Esophagus muscularis mucosa (tissue), 4 donors: ENCODE measurements around the gene SPATS2. TPM values are rescaled to one million over a fixed set of nuclear protein-coding genes. Genes with fewer than 3 reads are reported as not detected.
A peak's percentile ranks its signal among the peaks of the same experiment; 100 is the strongest.
"Not testable (repeated sequence)": the region's sequence is repeated elsewhere in the genome, so short reads cannot be mapped to it uniquely, and the experiment has no call there.

ENCODE experiments used
- DNase-seq: peaks from one replicate; pipeline ENCODE4 v3.0.0-alpha.2; 2017; ENCODE audit errors: extremely low spot score
- H3K27ac ChIP-seq, 4 donors: fragments of 200-600 bp; sonication (generic); replicated peaks in 1 of 4; 1 replicate in 3 of 4; 2 replicates in 1 of 4; pipeline ENCODE4 v1.5.1; 2016 to 2019; ENCODE audit warnings: mild to moderate bottlenecking in 1 of 4
- H3K27me3 ChIP-seq, 4 donors: fragments of 200-600 bp; sonication (generic); one replicate each; pipeline versions ENCODE4 v1.5.1 to v1.6.0; 2016 to 2019
- H3K36me3 ChIP-seq, 4 donors: fragments of 200-600 bp; sonication (generic); one replicate each; pipeline ENCODE4 v1.5.1; 2016 to 2019
- H3K4me1 ChIP-seq, 4 donors: fragments of 200-600 bp; sonication (generic); one replicate each; pipeline ENCODE4 v1.5.1; 2016 to 2019
- H3K4me3 ChIP-seq, 4 donors: fragments of 200-600 bp; sonication (generic); 1 replicate in 2 of 4; 2 replicates in 2 of 4; pipeline ENCODE4 v1.5.1; 2016 to 2019; ENCODE audit warnings: mild to moderate bottlenecking in 4 of 4, moderate library complexity in 1 of 4
- H3K9me3 ChIP-seq, 4 donors: fragments of 200-600 bp; sonication (generic); 1 replicate in 3 of 4; 2 replicates in 1 of 4; pipeline ENCODE4 v1.5.1; 2016 to 2019
- EP300 ChIP-seq: sonication (generic); formaldehyde crosslinking; IDR thresholded peaks from one replicate; pipeline ENCODE4 v1.6.1; 2017; ENCODE audit warnings: antibody characterized with exemption
- POLR2A ChIP-seq: fragments of 450-650 bp; IDR thresholded peaks from one replicate; pipeline ENCODE4 v1.6.1; 2017; ENCODE audit warnings: antibody characterized with exemption, moderate library complexity, mild to moderate bottlenecking, low read depth
- POLR2AphosphoS5 ChIP-seq, 2 donors: sonication (generic); formaldehyde crosslinking; IDR thresholded peaks; one replicate each; pipeline ENCODE4 v1.6.1; 2017; ENCODE audit warnings: antibody characterized with exemption in 2 of 2
- WGBS: methylation state at CpG from one replicate; pipeline ENCODE4 v1.1.5; 2018; 5-methylcytosine and 5-hydroxymethylcytosine counted together
- intact Hi-C: fragments of 100-400 bp; cut with DNase I; formaldehyde crosslinking; loops from one replicate; pipeline ENCODE4 v1.15.1; 2023
- total RNA-seq, 4 donors: library from RNA; depleted of rRNA; stranded (reverse); fragments of >200 nt; gene quantifications; one replicate each; pipeline versions ENCODE4 v1.1.0 to v1.2.1, GENCODE V29; 2016
- TF ChIP-seq, protein P1 (sequence below), 3 experiments: fragments of 200-600 bp in 2 of 3; fragments of 450-650 bp in 1 of 3; sonication (generic) in 2 of 3; IDR thresholded peaks; one replicate each; pipeline ENCODE4 v1.5.1; 2017 to 2019; ENCODE audit warnings: antibody characterized with exemption in 3 of 3, mild to moderate bottlenecking in 2 of 3, moderate library complexity in 1 of 3

The SPATS2 gene
- total RNA-seq, 4 donors from 2014 or later = 9.5 to 16.6 (median 11.5) TPM

DNA sequence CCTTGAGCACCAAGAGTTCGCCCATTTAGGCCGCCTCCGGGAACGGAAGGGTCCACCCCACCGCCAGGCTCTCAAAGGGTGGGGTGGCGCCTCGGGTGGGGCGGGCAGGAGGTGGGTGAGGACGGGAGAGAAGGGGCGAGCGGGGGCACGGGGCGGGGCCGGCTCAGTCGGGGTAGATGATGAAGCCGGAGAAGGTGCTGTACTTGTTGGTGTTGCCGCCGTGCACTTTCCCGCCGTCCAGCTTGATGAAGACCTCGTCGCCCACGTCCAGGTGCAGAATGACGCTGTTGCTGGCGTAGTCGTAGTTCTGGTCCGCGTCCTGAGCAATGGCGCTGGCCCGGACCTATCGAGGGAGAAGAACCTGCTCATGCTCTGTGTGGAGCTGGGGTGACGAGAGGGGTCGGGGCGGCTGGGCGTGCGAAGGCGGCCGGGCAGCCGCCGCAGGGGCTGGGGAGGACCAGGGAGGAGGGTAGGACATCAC is 34.3 kb upstream of the SPATS2 start:
- Histone ChIP-seq H3K36me3 (no peaks in the 10 kb centered on the region), H3K4me1 (peaks cover 7 to 45% (median 30%) of the 10 kb centered on the region in 4 donors), H3K4me3 (peak overlapping the region in 1 of 4 donors; percentile 29), H3K9me3 (no peaks in the 10 kb centered on the region), H3K27ac (no peak overlapping the region), H3K27me3 (peaks cover 10 to 90% (median 46%) of the 10 kb centered on the region in 4 donors)
- intact Hi-C loops = no loop called here
- TF ChIP-seq EP300 (no peak), POLR2AphosphoS5 (IDR thresholded peaks at IDR 0.05) (no peak), POLR2A (no peak)
- TF ChIP-seq, protein P1, sequence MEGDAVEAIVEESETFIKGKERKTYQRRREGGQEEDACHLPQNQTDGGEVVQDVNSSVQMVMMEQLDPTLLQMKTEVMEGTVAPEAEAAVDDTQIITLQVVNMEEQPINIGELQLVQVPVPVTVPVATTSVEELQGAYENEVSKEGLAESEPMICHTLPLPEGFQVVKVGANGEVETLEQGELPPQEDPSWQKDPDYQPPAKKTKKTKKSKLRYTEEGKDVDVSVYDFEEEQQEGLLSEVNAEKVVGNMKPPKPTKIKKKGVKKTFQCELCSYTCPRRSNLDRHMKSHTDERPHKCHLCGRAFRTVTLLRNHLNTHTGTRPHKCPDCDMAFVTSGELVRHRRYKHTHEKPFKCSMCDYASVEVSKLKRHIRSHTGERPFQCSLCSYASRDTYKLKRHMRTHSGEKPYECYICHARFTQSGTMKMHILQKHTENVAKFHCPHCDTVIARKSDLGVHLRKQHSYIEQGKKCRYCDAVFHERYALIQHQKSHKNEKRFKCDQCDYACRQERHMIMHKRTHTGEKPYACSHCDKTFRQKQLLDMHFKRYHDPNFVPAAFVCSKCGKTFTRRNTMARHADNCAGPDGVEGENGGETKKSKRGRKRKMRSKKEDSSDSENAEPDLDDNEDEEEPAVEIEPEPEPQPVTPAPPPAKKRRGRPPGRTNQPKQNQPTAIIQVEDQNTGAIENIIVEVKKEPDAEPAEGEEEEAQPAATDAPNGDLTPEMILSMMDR (IDR thresholded peaks at IDR 0.05) = no peak
- WGBS = 27% methylated on average over 11 of the region's 40 CpGs
- peak; percentile 83 for DNase-seq

DNA sequence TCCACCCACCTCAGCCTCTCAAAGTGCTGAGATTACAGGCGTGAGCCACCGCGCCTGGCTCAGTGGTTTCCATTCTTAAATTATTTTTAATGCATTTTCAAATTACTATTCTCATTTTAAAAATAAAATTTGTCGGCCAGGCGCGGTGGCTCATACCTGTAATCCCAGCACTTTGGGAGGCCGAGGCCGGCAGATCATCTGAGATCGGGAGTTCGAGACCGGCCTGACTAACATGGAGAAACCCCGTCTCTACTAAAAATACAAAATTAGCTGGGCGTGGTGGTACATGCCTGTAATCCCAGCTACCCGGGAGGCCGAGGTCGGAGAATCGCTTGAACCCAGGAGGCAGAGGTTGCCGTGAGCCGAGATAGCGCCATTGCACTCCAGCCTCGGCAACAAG is 33.5 kb upstream of the SPATS2 start:
- intact Hi-C loops, DNase-seq, H3K4me3 ChIP-seq, H3K36me3 ChIP-seq, H3K9me3 ChIP-seq, H3K27ac ChIP-seq: not testable (repeated sequence)
- peaks cover 10 to 99% (median 46%) of the 10 kb centered on the region in 4 donors for H3K27me3 ChIP-seq
- WGBS = 61% methylated on average over 21 of the region's 21 CpGs
- H3K4me1 ChIP-seq = peaks cover 7 to 46% (median 30%) of the 10 kb centered on the region in 4 donors

DNA sequence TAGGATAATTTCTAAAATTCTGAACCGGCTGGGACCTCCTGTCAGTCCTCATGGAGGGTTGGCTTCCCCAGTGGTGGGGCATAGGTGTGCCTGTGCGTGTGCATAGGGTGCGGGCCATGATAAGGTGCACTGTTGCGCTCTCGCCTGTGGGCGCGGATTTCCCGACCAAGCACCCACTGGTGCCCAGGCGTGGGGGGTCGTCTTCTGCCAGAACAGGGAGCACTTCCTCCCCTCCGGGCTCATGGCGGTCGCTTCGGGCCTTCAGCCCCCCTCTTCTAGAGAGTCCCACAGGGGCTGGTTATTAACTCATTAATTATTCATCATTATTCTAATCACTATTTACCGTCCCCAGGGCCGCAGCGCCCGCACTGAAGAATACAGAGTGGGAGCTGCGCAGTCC is 33.0 kb upstream of the SPATS2 start:
- H3K27me3 ChIP-seq = peaks cover 10 to 99% (median 46%) of the 10 kb centered on the region in 4 donors
- H3K36me3 ChIP-seq = no peaks in the 10 kb centered on the region
- H3K27ac ChIP-seq = no peak overlapping the region
- no peak overlapping the region for H3K4me3 ChIP-seq
- DNase-seq = no peak
- H3K4me1 ChIP-seq = peaks cover 7 to 46% (median 30%) of the 10 kb centered on the region in 4 donors
- 67% methylated on average over 18 of the region's 19 CpGs for whole genome bisulfite sequencing
- no peaks in the 10 kb centered on the region for H3K9me3 ChIP-seq
- intact Hi-C loops = no loop called here
- TF ChIP-seq EP300 (no peak), POLR2AphosphoS5 (IDR thresholded peaks at IDR 0.05) (no peak), POLR2A (no peak)
- TF ChIP-seq, protein P1 (IDR thresholded peaks at IDR 0.05) = no peak

DNA sequence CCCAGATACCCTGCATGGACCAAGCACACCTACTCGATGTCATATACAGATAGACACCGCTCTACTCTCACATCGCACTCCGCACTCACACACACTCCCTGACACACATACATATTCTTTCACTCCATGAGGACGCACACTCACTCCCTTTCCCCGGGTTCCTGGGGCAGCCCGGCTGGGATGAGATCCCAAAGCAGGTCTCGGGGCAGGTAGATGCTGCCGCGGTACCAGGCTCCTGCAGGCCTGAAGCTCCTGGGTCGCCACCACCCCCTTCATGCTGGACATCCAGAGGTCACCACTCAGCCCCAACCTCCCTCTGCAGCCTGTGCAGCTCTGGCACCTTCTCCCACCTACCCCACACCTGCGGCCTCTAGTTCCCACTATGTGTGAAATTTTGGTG is 32.6 kb upstream of the SPATS2 start:
- no peak for TF ChIP-seq POLR2AphosphoS5 (IDR thresholded peaks at IDR 0.05)
- no peak for TF ChIP-seq POLR2A
- no peak for TF ChIP-seq EP300
- TF ChIP-seq, protein P1 (IDR thresholded peaks at IDR 0.05) = no peak
- Histone ChIP-seq H3K9me3 (no peaks in the 10 kb centered on the region), H3K27ac (no peak overlapping the region)

DNA sequence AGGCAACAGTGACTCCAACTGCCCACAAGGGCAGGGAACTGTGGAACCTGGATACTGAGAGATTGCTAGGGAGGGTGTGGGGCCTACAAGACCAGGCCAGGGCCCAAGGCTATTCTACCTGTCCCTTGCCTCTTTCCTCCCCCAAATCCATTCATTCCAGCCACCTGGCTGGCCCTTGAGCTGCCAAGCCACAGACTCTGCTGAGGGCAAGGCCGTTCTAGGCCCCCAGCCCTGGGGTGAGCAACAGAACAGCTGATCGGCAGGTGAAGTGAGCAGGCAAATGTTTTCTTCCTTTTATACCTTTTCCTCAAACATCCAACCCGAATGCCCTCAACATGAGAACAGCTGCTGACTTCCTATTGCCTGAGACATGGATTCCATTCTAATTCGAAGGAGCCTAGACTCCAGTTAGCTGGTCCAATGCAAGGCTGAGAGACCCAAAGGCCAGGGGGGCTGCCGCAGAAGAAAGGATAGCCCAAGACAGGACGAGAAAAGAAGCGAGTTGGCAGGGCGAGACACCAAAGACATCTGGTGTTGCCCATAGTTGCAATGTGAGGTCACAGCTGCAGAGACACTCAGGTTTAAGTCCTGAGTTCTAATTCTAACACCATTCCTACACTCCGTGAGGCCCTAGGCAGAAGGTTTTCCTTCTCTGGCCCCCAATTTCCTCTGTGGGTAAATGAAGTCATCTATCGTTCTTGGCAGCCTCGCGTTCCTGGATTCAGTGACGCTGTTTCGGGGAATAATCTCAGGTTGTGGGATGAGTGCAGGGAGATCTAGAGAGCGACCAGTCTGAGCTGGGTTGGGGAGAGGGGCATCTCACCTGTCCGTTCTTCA is 31.9 kb upstream of the SPATS2 start:
- no peaks in the 10 kb centered on the region for H3K9me3 ChIP-seq
- H3K4me3 ChIP-seq = no peak overlapping the region
- intact Hi-C loops = no loop called here
- peak; percentile 81 for DNase-seq
- peaks cover 7 to 46% (median 30%) of the 10 kb centered on the region in 4 donors for H3K4me1 ChIP-seq
- 79% methylated on average over 16 of the region's 16 CpGs for WGBS
- H3K36me3 ChIP-seq = no peaks in the 10 kb centered on the region
- H3K27me3 ChIP-seq = peaks cover 10 to 96% (median 46%) of the 10 kb centered on the region in 4 donors
- H3K27ac ChIP-seq = no peak overlapping the region
- TF ChIP-seq, protein P1 (IDR thresholded peaks at IDR 0.05) = no peak
- TF ChIP-seq POLR2A (no peak), POLR2AphosphoS5 (IDR thresholded peaks at IDR 0.05) (no peak), EP300 (no peak)

More for the DNA sequence above, 32.6 kb upstream of the SPATS2 start:
- peak; percentile 75 for DNase-seq
- intact Hi-C loops = no loop called here
- Histone ChIP-seq H3K36me3 (no peaks in the 10 kb centered on the region), H3K4me1 (peaks cover 7 to 46% (median 30%) of the 10 kb centered on the region in 4 donors), H3K4me3 (no peak overlapping the region), H3K27me3 (peaks cover 10 to 99% (median 46%) of the 10 kb centered on the region in 4 donors)
- WGBS = 60% methylated on average over 9 of the region's 12 CpGs
